Gastroesophageal sphincter (tissue), 3 donors: ENCODE data around the gene CFAP77.

Experiments
- CTCF ChIP-seq, 4 experiments: fragments of 200-600 bp in 2 of 4; fragments of 450-650 bp in 2 of 4; sonication (generic) in 1 of 4; IDR thresholded peaks; one replicate each; pipeline ENCODE4 v1.5.1; 2017 to 2019; ENCODE audit warnings: antibody characterized with exemption in 4 of 4, mild to moderate bottlenecking in 2 of 4, moderate library complexity in 2 of 4
- EP300 ChIP-seq: sonication (generic); formaldehyde crosslinking; IDR thresholded peaks from one replicate; pipeline ENCODE4 v1.6.1; 2017; ENCODE audit warnings: antibody characterized with exemption, mild to moderate bottlenecking
- POLR2A ChIP-seq, 2 donors: fragments of 450-650 bp; IDR thresholded peaks; one replicate each; pipeline ENCODE4 v1.6.1; 2017; ENCODE audit warnings: antibody characterized with exemption in 2 of 2, mild to moderate bottlenecking in 2 of 2, moderate library complexity in 1 of 2
- POLR2AphosphoS5 ChIP-seq: sonication (generic); formaldehyde crosslinking; IDR thresholded peaks from one replicate; pipeline ENCODE4 v1.6.1; 2017; ENCODE audit warnings: antibody characterized with exemption

DNA sequence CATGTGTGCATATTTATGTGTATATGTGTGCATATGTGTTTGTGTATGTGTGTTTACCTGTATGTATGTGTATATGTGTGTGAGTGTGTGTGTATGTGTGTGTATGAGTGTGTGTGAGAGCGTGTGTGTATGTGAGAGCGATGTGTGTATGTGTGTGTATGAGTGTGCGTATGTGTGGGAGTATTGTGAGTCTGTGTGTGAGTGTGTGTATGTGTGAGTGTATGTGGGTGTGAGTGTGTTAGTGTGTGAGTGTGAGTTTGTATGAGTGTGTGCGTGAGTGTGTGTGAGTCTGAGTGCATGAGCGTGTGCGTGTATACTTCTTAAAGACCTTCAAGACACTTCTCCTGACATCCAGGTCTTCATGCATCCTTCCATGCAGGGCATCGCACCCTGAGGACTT, 49.6 kb downstream of the CFAP77 start:
- TF ChIP-seq CTCF (IDR thresholded peaks at IDR 0.05) = no peak
- no peak for TF ChIP-seq POLR2A (IDR thresholded peaks at IDR 0.05)
- no peak for TF ChIP-seq POLR2AphosphoS5
- no peak for TF ChIP-seq EP300
